GM12864 (cell line): ENCODE measurements around the gene ERI3.

Experiments used
- DNase-seq: peaks from one replicate; pipeline ENCODE4 v3.0.0-alpha.2; 2011; ENCODE audit warnings: low read depth
- H3K4me3 ChIP-seq: 2 replicates; pipeline ENCODE4 v1.5.1; 2011; ENCODE audit warnings: mild to moderate bottlenecking, low read depth, low read length, control low read depth
- TF ChIP-seq, protein P1 (sequence below): IDR thresholded peaks from 2 replicates; pipeline ENCODE4 v1.5.1; 2011; ENCODE audit warnings: low read depth, mild to moderate bottlenecking, moderate library complexity, low read length, control low read depth, inconsistent platforms; ENCODE audit errors: missing control alignments

Gene ERI3

GRCh38 chr1:44351289-44351688 is 3.8 kb downstream of the ERI3 start:
- no peak overlapping the region for H3K4me3 ChIP-seq
- TF ChIP-seq, protein P1, sequence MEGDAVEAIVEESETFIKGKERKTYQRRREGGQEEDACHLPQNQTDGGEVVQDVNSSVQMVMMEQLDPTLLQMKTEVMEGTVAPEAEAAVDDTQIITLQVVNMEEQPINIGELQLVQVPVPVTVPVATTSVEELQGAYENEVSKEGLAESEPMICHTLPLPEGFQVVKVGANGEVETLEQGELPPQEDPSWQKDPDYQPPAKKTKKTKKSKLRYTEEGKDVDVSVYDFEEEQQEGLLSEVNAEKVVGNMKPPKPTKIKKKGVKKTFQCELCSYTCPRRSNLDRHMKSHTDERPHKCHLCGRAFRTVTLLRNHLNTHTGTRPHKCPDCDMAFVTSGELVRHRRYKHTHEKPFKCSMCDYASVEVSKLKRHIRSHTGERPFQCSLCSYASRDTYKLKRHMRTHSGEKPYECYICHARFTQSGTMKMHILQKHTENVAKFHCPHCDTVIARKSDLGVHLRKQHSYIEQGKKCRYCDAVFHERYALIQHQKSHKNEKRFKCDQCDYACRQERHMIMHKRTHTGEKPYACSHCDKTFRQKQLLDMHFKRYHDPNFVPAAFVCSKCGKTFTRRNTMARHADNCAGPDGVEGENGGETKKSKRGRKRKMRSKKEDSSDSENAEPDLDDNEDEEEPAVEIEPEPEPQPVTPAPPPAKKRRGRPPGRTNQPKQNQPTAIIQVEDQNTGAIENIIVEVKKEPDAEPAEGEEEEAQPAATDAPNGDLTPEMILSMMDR, result no peak
- DNase-seq, result no peak

DNA sequence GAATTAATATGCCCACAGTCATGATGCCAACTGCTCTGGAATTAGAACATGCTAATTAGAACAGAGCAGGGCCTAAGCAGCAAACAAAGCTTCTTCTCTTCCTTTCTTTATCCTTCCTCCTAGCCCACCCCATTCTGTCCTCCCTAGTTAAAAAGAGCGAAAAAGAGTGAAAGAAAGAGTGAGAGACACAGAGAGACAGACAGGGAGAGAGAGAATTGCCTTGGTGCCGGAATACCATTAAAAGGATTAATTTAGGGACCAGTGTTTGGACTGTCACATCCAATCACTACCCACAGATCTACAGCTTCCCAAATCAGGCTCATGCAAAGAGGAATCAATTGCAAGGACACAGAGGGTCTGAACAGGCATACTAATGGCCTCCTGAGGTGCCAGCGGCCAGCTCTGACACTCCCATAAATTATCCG is 7.0 kb downstream of the ERI3 start:
- TF ChIP-seq, protein P1, result no peak
- DNase-seq, result no peak
- H3K4me3 ChIP-seq, result no peak overlapping the region

- TF ChIP-seq, protein P1, result no peak
- DNase-seq, result no peak
- no peak overlapping the region for H3K4me3 ChIP-seq
Observed at GRCh38 chr1:44347280-44347679, 7.8 kb downstream of the ERI3 start.

DNA sequence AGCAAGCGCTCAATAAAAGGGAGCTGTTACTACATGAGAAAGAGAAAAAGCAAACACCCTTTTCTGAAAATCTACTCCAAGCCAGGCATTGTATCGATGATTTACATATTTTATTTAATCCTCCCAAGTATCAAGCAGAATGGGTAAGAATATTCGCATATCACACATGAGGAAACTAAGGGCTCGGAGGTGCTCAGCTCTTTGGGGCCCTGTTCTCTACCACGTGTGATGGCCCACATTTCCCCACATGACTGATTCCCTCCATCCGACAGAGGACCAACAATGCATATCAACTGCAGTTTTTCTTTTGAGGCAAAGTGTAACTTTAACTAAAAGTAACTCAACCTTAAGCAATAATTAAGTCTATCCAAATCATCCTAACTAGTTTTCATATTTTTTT is 8.2 kb downstream of the ERI3 start:
- TF ChIP-seq, protein P1, result no peak
- no peak for DNase-seq
- no peak overlapping the region for H3K4me3 ChIP-seq

DNA sequence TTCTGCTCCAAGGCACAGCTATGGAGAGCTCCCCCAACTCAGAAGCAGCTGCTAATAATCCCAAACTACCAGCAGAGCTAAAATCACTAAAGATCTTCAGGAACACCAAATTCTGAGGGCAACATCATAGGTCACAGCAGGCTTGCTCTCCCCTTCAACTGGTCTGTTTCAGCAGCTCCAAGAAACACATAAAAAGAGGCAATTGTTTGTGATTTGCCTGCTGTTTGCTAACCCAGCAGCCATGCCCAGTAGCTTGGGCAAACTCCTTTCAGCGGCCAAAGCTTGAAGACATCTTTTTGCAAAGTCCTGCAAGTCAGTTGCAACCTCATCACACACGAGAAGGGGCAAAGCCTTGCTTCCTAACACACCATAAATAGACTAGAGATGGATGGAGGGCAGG is 8.9 kb downstream of the ERI3 start:
- TF ChIP-seq, protein P1, result no peak
- H3K4me3 ChIP-seq, result no peak overlapping the region
- no peak for DNase-seq

DNA sequence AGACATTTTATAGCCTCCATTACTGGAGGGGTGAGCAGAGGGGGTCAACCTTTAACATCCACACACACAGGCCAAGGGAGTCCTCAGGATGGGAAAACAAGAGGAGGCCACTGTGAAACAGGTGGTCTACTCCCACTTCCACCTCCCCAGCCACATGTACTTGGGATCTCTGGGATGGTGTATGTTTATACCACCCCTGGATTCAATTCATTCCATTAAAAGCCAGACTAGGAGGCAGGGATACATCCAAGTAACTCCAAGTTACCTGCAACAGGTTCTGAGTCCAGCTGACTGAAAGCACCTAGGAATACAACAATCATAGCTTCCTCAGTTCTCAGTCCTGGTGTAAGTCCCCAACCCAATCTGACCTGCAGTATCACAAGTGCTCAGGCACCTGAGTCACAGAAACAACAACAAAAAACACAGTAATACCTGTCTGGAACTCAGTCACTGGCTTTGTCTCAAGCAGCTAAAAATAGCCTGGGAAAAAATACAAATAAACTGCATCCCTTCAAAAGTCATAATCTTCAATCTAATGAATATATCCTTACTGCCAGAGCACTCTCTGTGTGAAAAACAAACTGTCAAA is 9.8 kb downstream of the ERI3 start:
- H3K4me3 ChIP-seq, result no peak overlapping the region
- DNase-seq, result no peak
- TF ChIP-seq, protein P1, result no peak

DNA sequence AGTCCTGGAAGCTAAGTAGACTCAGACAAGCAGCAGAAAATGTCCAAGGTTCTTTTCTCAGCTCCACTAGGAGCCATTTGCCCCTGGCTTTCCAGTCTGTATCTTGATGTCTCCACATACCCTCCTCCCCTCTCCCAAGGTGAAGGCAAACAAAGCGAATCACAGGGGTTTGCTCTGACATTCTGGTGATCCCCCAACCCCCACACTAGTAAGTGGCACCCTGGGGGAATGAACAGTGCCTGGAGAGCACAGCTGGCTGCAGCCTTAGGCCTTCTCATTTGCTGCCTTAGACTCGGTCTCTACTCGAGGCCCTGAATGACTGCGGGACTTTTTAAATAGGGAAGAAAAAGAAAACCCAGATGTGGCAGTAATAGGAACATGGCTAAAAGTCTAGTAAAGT is 15.3 kb downstream of the ERI3 start:
- no peak for DNase-seq
- no peak overlapping the region for H3K4me3 ChIP-seq
- TF ChIP-seq, protein P1, result no peak
